AG09319 (cell line): Measurements from ENCODE around the gene NEMF.

Experiments
- DNase-seq: peaks from one replicate; pipeline ENCODE4 v3.0.0-alpha.2; 2010; ENCODE audit warnings: low read depth; ENCODE audit errors: extremely low read depth
- TF ChIP-seq, protein P1 (sequence below): IDR thresholded peaks from 2 replicates; pipeline ENCODE4 v1.5.1; 2011; ENCODE audit warnings: low read depth, mild to moderate bottlenecking, inconsistent platforms, low read length, moderate library complexity

The NEMF gene

DNA sequence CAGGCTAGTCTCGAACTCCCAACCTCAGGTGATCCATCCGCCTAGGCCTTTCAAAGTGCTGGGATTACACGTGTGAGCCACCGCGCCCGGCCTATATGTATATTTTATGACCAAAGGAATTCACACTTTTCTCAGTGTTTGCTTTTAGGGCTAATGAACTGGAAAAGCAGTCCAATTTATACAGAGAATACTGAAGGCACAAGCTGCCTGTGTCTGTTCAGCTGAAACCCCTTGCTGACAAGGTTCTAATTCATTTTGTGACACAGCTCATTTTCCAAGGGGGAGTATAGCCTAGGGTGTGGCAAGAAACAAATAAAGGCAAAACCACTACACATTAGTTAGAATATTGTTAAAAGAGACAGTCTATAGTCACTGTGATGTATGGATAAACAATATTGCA, 18.3 kb upstream of the NEMF start:
- DNase-seq: no peak
- TF ChIP-seq, protein P1, sequence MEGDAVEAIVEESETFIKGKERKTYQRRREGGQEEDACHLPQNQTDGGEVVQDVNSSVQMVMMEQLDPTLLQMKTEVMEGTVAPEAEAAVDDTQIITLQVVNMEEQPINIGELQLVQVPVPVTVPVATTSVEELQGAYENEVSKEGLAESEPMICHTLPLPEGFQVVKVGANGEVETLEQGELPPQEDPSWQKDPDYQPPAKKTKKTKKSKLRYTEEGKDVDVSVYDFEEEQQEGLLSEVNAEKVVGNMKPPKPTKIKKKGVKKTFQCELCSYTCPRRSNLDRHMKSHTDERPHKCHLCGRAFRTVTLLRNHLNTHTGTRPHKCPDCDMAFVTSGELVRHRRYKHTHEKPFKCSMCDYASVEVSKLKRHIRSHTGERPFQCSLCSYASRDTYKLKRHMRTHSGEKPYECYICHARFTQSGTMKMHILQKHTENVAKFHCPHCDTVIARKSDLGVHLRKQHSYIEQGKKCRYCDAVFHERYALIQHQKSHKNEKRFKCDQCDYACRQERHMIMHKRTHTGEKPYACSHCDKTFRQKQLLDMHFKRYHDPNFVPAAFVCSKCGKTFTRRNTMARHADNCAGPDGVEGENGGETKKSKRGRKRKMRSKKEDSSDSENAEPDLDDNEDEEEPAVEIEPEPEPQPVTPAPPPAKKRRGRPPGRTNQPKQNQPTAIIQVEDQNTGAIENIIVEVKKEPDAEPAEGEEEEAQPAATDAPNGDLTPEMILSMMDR: no peak

DNA sequence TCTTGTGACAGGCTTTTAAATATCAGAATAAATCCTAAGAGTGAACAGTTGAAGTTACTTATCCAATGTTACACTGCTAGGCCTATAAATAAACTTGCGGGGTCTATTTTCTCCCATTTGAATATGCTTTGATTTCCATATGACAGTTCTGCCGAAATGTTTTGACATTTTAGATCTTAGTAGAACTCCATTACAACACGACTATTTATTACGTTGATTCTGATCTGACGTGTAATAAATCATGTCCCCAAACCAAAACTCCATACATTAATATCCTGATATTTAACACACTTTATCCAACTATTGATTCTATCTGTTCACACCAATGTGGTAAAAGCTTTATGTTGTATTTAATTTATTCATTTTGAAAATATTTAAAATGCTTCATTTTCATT, 16.1 kb upstream of the NEMF start:
- TF ChIP-seq, protein P1: no peak
- no peak for DNase-seq

DNA sequence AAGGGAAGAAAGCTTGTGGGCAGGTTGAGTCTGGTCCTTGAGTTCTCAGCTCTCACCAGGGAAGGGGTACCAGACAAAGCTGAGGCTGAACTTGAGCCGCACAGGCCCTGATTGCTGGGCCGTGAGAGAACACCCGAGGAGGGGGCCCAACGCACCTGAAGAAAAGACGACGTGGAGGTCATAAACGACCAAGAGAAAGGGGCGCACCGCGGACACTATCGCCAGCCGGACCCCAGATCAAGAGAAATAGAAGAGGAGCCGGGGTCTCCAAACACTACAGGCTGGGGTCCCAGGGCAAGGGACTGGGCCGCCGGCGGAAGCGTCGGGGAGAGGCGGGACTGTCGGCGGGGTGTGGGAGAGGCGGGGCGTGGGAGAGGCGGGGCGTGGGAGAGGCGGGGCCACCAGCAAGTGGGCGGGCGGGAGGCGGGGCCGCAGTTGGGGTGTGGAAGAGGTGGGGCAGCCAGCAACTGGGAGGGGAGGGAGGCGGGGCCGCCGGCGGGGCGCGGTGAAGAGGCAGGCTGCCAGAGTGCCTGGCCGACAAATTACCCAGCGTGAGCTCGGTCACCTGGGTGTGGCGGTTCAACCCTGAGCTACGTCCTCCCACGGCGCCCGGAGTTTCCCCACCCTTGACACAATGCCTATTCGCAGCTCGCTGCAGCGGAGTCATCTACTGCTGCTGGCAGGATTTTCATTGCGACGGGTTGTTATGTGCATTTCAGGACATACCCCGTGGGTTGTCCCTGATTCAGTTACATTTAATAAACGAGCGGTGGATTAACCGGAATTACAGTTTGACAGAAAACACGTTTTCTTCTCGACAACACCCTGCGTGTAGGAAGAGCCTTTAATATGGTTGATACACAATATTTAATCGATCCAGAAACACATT, 15.5 kb upstream of the NEMF start:
- TF ChIP-seq, protein P1: no peak
- DNase-seq: peak; percentile 88

DNA sequence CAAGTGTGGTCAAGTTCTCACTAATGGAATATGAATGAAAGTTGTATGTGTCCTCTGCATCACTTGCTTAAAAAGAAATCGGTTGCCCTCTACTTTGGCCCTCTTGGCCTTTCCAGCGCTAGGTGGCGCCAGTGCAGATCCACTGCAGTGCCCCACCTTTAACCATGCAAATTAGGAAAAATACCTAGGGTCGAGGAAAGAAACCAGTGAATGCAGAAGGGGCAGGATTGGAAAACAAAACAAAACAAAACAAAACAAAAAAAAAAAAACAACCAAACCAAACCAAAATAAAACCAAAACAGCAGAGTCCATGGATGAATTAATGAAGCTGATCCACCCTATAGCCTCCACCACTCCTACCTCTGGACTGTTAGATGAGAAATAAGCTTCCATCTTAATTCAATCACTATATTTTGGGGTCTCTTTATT, 12.9 kb upstream of the NEMF start:
- TF ChIP-seq, protein P1: peak; percentile 95
- DNase-seq: no peak

DNA sequence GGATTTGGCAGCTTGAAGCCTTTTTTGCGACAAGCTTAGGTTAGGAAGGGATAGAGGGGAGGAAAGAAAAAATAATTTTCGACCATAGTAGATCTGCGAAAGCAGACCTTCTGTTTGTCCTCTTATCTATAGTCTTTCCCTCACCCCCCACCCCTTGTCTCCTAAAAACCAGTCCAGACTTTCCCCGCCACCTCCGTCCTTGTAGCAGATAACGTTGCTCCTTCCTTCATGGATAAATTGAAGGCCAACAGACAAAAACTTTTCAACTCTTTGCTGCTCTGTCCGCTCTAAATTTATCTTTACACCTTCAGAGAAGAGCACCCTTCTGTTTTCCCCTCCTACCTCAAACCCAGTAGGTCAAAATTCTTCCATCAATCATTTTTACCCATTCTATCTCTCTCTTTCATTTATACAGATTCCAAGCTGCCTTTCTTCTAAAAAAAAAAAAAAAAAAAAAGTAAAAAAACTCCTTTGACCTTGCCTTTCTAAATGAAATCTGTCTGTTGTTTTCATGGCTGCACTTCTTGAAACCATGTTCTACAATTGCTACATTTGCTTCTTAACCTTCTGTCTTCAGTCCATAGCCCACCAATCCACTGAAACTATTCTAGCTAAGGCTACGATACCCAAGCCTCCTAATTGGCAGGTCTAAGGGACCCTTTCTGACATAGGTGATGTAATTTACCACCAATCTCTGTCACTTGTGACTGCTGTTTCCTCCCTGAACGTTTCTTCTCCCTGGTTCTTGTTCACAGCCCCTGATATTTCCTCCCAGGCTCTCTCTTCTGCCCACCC, 11.1 kb upstream of the NEMF start:
- DNase-seq: no peak
- TF ChIP-seq, protein P1: no peak

DNA sequence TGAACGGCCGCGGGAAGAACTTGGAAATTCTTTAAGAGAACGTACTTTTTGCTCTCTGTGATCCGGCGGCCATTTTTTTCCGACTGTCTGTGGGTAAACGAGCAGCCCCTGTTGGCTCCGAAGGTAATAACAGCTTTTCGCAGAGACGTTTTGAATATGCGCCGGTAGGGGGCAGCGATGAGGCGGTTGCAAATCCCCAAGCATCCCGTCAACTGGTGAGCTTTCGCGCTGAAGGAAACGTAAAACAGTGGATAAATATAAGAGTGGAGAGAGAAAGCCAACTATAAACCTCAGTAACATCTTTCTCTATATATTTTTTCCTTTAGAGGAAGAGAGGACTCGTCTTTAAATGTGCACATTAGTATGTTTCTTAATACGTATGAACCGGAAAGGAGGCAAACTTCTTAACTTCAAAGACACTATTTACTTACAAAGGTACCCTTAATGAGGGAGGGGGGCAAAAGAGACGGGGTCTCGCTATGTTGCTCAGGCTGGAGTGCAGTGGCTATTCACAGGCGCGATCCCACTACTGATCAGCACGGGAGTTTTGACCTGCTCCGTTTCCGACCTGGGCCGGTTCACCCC, 9.6 kb upstream of the NEMF start:
- TF ChIP-seq, protein P1: no peak; the same call in none of the 2 replicates

More for the DNA sequence above, 9.6 kb upstream of the NEMF start:
- DNase-seq: peak; percentile 74
